A549 (cell line): ENCODE data around the gene RUBCN. TPM values are rescaled to one million over a fixed set of nuclear protein-coding genes. Genes with fewer than 3 reads are reported as not detected.

ENCODE experiments used
- ATAC-seq, 2 experiments: fragments of 200-7000 bp in 1 of 2; fragments of >200 bp in 1 of 2; cut with Nextera tagmentation in 1 of 2; cut with Tn5 transposase in 1 of 2; 3 replicates each; pipeline versions ENCODE4 v1.8.0 to v1.9.1; 2018 to 2020; ENCODE audit warnings: mild to moderate bottlenecking in 1 of 2, moderate library complexity in 1 of 2
- CTCF ChIA-PET: fragments of 300-600 bp; sonication (Branson Sonifier 250); formaldehyde crosslinking; extraction: SDS; loops from one replicate; lab custom pipeline; 2021; ENCODE audit warnings: antibody characterized with exemption, inconsistent platforms; lab: Yijun Ruan, JAX
- POLR2A ChIA-PET: fragments of 350-600 bp; formaldehyde crosslinking; extraction: SDS; loops from one replicate; lab custom pipeline; 2021; ENCODE audit warnings: antibody characterized with exemption, inconsistent platforms; lab: Yijun Ruan, JAX
- DNase-seq, 2 experiments: peaks; one replicate each; pipeline versions ENCODE4 v3.0.0 to v3.0.0-alpha.2; 2011 to 2016; ENCODE audit warnings: low read depth in 1 of 2, low spot score in 1 of 2
- FAIRE-seq: peaks from 2 replicates; lab custom pipeline; 2011; peaks lifted over from hg19 to GRCh38; lab: Jason Lieb, UNC
- H3K27ac ChIP-seq, 2 experiments: fragments of >200 bp; sonication (Bioruptor Twin); formaldehyde crosslinking; 3 replicates each; pipeline ENCODE4 v1.5.1; 2016 to 2017
- H3K4me1 ChIP-seq: fragments of >200 bp; sonication (Bioruptor Twin); formaldehyde crosslinking; 3 replicates; pipeline ENCODE4 v1.6.1; 2016
- H3K4me2 ChIP-seq: fragments of >200 bp; sonication (Bioruptor Twin); formaldehyde crosslinking; 3 replicates; pipeline ENCODE4 v1.6.1; 2016
- H3K4me3 ChIP-seq: fragments of >200 bp; sonication (Bioruptor Twin); formaldehyde crosslinking; 3 replicates; pipeline ENCODE4 v1.5.1; 2016
- H3K9me3 ChIP-seq: fragments of >200 bp; sonication (Bioruptor Twin); formaldehyde crosslinking; 3 replicates; pipeline ENCODE4 v1.6.1; 2016
- BCL3 ChIP-seq: fragments of >200 bp; sonication (Bioruptor Twin); formaldehyde crosslinking; IDR thresholded peaks from 3 replicates; pipeline ENCODE4 v1.6.1; 2016
- BHLHE40 ChIP-seq: IDR thresholded peaks from 2 replicates; pipeline ENCODE4 v1.6.1; 2012; ENCODE audit warnings: low read depth, low read length, inconsistent platforms
- CBX8 ChIP-seq: fragments of 200-600 bp; sonication (generic); IDR thresholded peaks from 2 replicates; pipeline ENCODE4 v1.6.1; 2016
- CHD2 ChIP-seq: fragments of 150-350 bp; IDR thresholded peaks from 2 replicates; pipeline ENCODE4 v1.6.1; 2014; ENCODE audit warnings: low read length; ENCODE audit not compliant: partially characterized antibody
- CTCF ChIP-seq: fragments of >200 bp; sonication (Bioruptor Twin); formaldehyde crosslinking; IDR thresholded peaks from 3 replicates; pipeline ENCODE4 v1.5.1; 2016
- E2F6 ChIP-seq: IDR thresholded peaks from 2 replicates; pipeline ENCODE4 v1.6.1; 2012; ENCODE audit warnings: low read depth, borderline replicate concordance
- ELK1 ChIP-seq: fragments of 150-350 bp; IDR thresholded peaks from 2 replicates; pipeline ENCODE4 v1.6.1; 2014; ENCODE audit warnings: low read depth, mild to moderate bottlenecking, low read length
- EP300 ChIP-seq, 2 experiments: fragments of >200 bp; sonication (Bioruptor Twin); formaldehyde crosslinking; IDR thresholded peaks; 2 replicates in 1 of 2; 3 replicates in 1 of 2; pipeline ENCODE4 v1.6.1; 2016 to 2017
- FOSB ChIP-seq: fragments of 250-450 bp; sonication (Bioruptor Pico); IDR thresholded peaks from 2 replicates; pipeline ENCODE4 v1.5.0; 2020; ENCODE audit warnings: mild to moderate bottlenecking, moderate library complexity
- GATA3 ChIP-seq: IDR thresholded peaks from 2 replicates; pipeline ENCODE4 v1.6.1; 2012; ENCODE audit warnings: borderline replicate concordance
- HDAC2 ChIP-seq: fragments of 200-600 bp; sonication (generic); IDR thresholded peaks from 2 replicates; pipeline ENCODE4 v1.6.1; 2016
- HEYL ChIP-seq: fragments of 250-450 bp; sonication (Bioruptor Pico); IDR thresholded peaks from 2 replicates; pipeline ENCODE4 v1.8.0; 2021; ENCODE audit warnings: mild to moderate bottlenecking, moderate library complexity
- HOXA7 ChIP-seq: fragments of 250-450 bp; sonication (Bioruptor Pico); IDR thresholded peaks from 2 replicates; pipeline ENCODE4 v1.5.0; 2020; ENCODE audit warnings: mild to moderate bottlenecking, moderate library complexity
- HOXB13 ChIP-seq: fragments of 250-450 bp; sonication (Bioruptor Pico); IDR thresholded peaks from 2 replicates; pipeline ENCODE4 v1.5.0; 2020; ENCODE audit warnings: low read depth, mild to moderate bottlenecking, moderate library complexity
- JUN ChIP-seq, 2 experiments: fragments of >200 bp; sonication (Bioruptor Twin); formaldehyde crosslinking; IDR thresholded peaks; 2 replicates in 1 of 2; 3 replicates in 1 of 2; pipeline ENCODE4 v1.6.1; 2016 to 2017
- KDM5A ChIP-seq: fragments of 200-600 bp; sonication (generic); IDR thresholded peaks from 2 replicates; pipeline ENCODE4 v1.6.1; 2016; ENCODE audit warnings: antibody characterized with exemption, mild to moderate bottlenecking
- MAFK ChIP-seq: fragments of 450-650 bp; IDR thresholded peaks from 2 replicates; pipeline ENCODE4 v1.6.1; 2014; ENCODE audit not compliant: partially characterized antibody
- MAX ChIP-seq: IDR thresholded peaks from 2 replicates; pipeline ENCODE4 v1.6.1; 2012
- POLR2AphosphoS2 ChIP-seq: conservative IDR thresholded peaks from 2 replicates; pipeline ENCODE4 v1.6.1; 2012; ENCODE audit warnings: low read length, improper control_type of control experiment, inconsistent platforms
- RARB ChIP-seq: fragments of 250-450 bp; sonication (Bioruptor Pico); IDR thresholded peaks from 2 replicates; pipeline ENCODE4 v1.8.0; 2021; ENCODE audit warnings: mild to moderate bottlenecking, moderate library complexity
- REST ChIP-seq: fragments of 200-600 bp; sonication (generic); IDR thresholded peaks from 2 replicates; pipeline ENCODE4 v1.6.1; 2016; ENCODE audit warnings: antibody characterized with exemption, mild to moderate bottlenecking, moderate library complexity
- SMC3 ChIP-seq: fragments of >200 bp; sonication (Bioruptor Twin); formaldehyde crosslinking; IDR thresholded peaks from 3 replicates; pipeline ENCODE4 v1.6.1; 2018; ENCODE audit warnings: inconsistent platforms
- SREBF2 ChIP-seq: fragments of 450-650 bp; IDR thresholded peaks from 2 replicates; pipeline ENCODE4 v1.6.1; 2014; ENCODE audit warnings: mild to moderate bottlenecking, moderate library complexity
- TFCP2L1 ChIP-seq: fragments of 250-450 bp; sonication (Bioruptor Pico); IDR thresholded peaks from 2 replicates; pipeline ENCODE4 v1.5.0; 2021; ENCODE audit warnings: mild to moderate bottlenecking
- ZSCAN20 ChIP-seq: fragments of 250-450 bp; sonication (Bioruptor Pico); IDR thresholded peaks from 2 replicates; pipeline ENCODE4 v1.8.0; 2022; ENCODE audit warnings: mild to moderate bottlenecking, moderate library complexity
- WGBS: methylation state at CpG from one replicate; pipeline ENCODE4 v1.1.6; 2017; ENCODE audit errors: missing lambda C conversion rate; 5-methylcytosine and 5-hydroxymethylcytosine counted together
- polyA plus RNA-seq, 4 experiments: library from polyadenylated mRNA; depleted of rRNA in 3 of 4; stranded (reverse); fragments of >200 nt; fragmentation: RNase III in 1 of 4; extraction: RNeasy Plus Mini Kit Qiagen cat#74134 plus additional on column Dnase treatment in 1 of 4; gene quantifications; 2 replicates in 3 of 4; 3 replicates in 1 of 4; pipeline ENCODE4 v1.2.3, GENCODE V29; 2011 to 2017

RUBCN gene
- polyA plus RNA-seq, 2 of the 4 experiments (the other 2 are of a cell fraction), result 6.5 to 8.2 TPM

- Histone ChIP-seq H3K27ac (peak overlapping the region; percentile 78 to 98), H3K4me2 (peak overlapping the region; percentile 98), H3K4me3 (peak overlapping the region; percentile 86), H3K9me3 (no peaks in the 10 kb centered on the region), H3K4me1 (peaks cover 18% of the 10 kb centered on the region)
- DNase-seq, result no peak
- CTCF ChIA-PET, result interaction anchor here (0.9 to 1.1 kb wide), 2 partner anchors 72 to 1794 kb away, joined by 3 read pairs; no protein-coding TSS in a partner anchor
- POLR2A ChIA-PET, result interaction anchor here (0.5 to 1.0 kb wide), 3 partner anchors 12 to 30 kb away, joined by 3 to 4 read pairs (median 3); partner anchors contain the start of gene RUBCN
- TF ChIP-seq RARB (CRISPR knock-in tag) (no peak), SREBF2 (no peak), E2F6 (no peak), GATA3 (no peak), ZSCAN20 (no peak), POLR2AphosphoS2 (no peak), CTCF (no peak), REST (no peak), HEYL (CRISPR knock-in tag) (no peak), TFCP2L1 (CRISPR knock-in tag) (no peak), BCL3 (no peak), SMC3 (no peak)
- 28% methylated on average over 12 of the region's 12 CpGs for WGBS
- no peak for FAIRE-seq
- ATAC-seq, result no peak
These were observed 12.1 kb upstream of the RUBCN start for GRCh38 chr3:197748597-197749314.

GRCh38 chr3:197746801-197747237, 10.1 kb upstream of the RUBCN start:
- 71% methylated on average over 4 of the region's 4 CpGs for WGBS
- POLR2A ChIA-PET, result no interaction called here
- DNase-seq, result no peak
- H3K4me3 ChIP-seq, result no peak overlapping the region
- no peak overlapping the region for H3K4me2 ChIP-seq
- CTCF ChIA-PET, result no interaction called here
- TF ChIP-seq GATA3 (no peak), TFCP2L1 (CRISPR knock-in tag) (no peak), CHD2 (no peak), HDAC2 (no peak), HOXA7 (CRISPR knock-in tag) (no peak), FOSB (no peak), EP300 (IDR thresholded peaks at IDR 0.05) (no peak), ZSCAN20 (no peak), RARB (CRISPR knock-in tag) (no peak), BHLHE40 (no peak), E2F6 (no peak), HOXB13 (CRISPR knock-in tag) (no peak), MAFK (no peak), ELK1 (no peak), MAX (no peak), CBX8 (no peak), KDM5A (no peak), JUN (IDR thresholded peaks at IDR 0.05) (no peak)
- H3K4me1 ChIP-seq, result peaks cover 6% of the 10 kb centered on the region
- ATAC-seq, result no peak
- H3K9me3 ChIP-seq, result no peaks in the 10 kb centered on the region
- H3K27ac ChIP-seq, result no peak overlapping the region
- FAIRE-seq, result no peak
